ENCODE measurements around the gene CES4A. TPM values are rescaled to one million over a fixed set of nuclear protein-coding genes. Genes with fewer than 3 reads are reported as not detected.
A peak's percentile ranks its signal among the peaks of the same experiment; 100 is the strongest.

CES4A gene
- total RNA-seq, 1 experiment from 2014 or later: 0.15 TPM

DNA sequence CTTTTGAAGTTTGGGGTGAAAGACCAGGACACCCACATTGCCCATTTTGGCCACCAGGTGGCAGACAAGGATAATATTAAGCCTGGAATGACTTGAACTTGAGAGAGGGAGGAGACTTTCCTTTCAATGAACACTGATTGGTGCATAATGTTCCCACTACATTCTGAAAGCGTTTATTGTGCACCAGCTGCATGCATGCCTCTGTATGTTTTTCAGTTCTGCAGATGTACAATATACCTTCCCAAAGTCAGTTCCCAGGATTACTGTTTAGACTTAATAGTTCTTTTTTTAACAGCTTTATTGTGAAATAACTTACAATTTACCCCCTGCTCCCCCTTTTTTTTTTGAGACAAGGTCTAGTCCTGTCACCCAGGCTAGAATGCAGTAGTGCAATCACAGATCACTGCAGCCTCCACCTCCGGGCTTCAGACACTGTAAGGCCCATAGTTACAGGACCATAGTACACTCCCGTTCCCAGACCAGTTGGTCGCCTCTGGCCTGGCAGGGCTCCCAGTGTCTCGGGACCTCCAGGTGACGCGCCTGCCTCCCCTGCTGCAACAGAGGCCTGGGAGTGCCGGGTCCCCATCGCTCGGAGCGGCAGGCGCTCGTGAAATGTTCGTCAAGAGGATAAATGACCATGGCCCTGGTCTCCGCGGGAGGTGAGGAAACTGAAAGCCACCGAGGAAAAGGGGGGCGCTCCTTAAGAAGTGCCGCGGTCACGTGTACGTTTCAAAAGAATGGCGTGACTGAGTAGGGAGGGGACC, 40.9 kb upstream of the CES4A start:
- CTCF ChIA-PET: interaction anchor here (0.5 to 1.0 kb wide), 2 partner anchors 80 to 208 kb away, joined by 3 to 11 read pairs; no protein-coding TSS in a partner anchor
- TF ChIP-seq CTCF (conservative IDR thresholded peaks at IDR 0.05; ENCODE audit: low read depth, low read length) (peak; percentile 94), EZH2 (IDR thresholded peaks at IDR 0.05; ENCODE audit: borderline replicate concordance, low read depth, low read length, poor library complexity, severe bottlenecking) (no peak)

DNA sequence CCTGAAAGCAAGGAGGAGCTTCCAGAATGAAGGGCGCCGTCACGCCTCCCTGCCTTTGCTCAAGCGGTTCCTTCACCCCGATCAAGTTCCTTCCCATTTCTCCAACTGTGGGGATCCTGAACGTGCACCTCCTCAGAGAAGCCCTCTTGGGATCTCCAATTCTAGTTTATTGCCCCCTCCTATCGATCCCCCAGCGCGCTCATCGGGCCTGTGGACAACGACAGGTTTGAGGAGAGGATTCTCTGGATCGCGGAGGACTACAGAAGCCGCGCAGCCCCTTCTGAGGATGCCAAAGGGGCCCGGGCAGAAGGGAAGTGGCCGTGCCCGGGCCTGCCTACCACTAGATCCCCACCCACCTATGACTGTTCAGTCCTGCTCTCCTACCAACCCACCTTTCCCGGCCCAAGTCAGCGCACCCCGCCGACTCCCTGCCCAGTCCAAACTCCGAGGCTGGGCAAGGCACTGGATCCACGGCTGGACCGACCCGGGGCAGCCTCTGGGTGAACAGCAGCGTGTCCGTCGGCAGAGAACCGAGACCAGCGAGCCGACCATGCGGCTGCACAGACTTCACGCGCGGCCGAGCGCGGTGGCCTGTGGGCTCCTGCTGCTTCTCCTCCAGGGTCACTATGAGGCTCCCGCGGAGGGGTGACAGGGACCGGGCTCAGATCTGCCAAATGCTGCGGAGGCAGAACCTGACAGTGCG, 40.1 kb upstream of the CES4A start:
- peaks cover 7% of the 10 kb centered on the region for H3K9me3 ChIP-seq (ENCODE audit: low read depth, low read length, poor library complexity, severe bottlenecking)
- peak overlapping the region; percentile 52 for H3K4me3 ChIP-seq (ENCODE audit: low read depth, low read length, poor library complexity, severe bottlenecking)
- CTCF ChIA-PET: no interaction called here
- peaks cover 3% of the 10 kb centered on the region for H3K36me3 ChIP-seq (ENCODE audit: insufficient read depth, low read length, poor library complexity, severe bottlenecking)
- no peak overlapping the region for H3K27ac ChIP-seq (ENCODE audit: low read depth, low read length, poor library complexity, severe bottlenecking)
- TF ChIP-seq EZH2 (IDR thresholded peaks at IDR 0.05; ENCODE audit: borderline replicate concordance, low read depth, low read length, poor library complexity, severe bottlenecking): no peak
- TF ChIP-seq CTCF (conservative IDR thresholded peaks at IDR 0.05; ENCODE audit: low read depth, low read length): no peak
- no peaks in the 10 kb centered on the region for H3K27me3 ChIP-seq (replicated peaks; ENCODE audit: insufficient read depth, low read depth, low read length, poor library complexity)
- intact Hi-C loops (cut with micrococcal nuclease; ENCODE audit: unreplicated experiment): loop anchor here (5.0 kb wide), 1 partner anchor 51 kb away; no protein-coding TSS in a partner anchor
- BruUV-seq (replicated peaks): no TSS peak
- no peak for DNase-seq (ENCODE audit: low spot score)
- H3K4me1 ChIP-seq (ENCODE audit: insufficient read depth, low read length, poor library complexity, severe bottlenecking): no peaks in the 10 kb centered on the region
- POLR2A ChIA-PET (ENCODE audit: low non-redundant PET): no interaction called here

More for the DNA sequence above, 40.9 kb upstream of the CES4A start:
- no TSS peak for BruUV-seq (replicated peaks)
- peaks cover 7% of the 10 kb centered on the region for H3K9me3 ChIP-seq (ENCODE audit: low read depth, low read length, poor library complexity, severe bottlenecking)
- peaks cover 10% of the 10 kb centered on the region for H3K36me3 ChIP-seq (ENCODE audit: insufficient read depth, low read length, poor library complexity, severe bottlenecking)
- intact Hi-C loops (cut with micrococcal nuclease; ENCODE audit: unreplicated experiment): loop anchor here (5.0 kb wide), 1 partner anchor 50 kb away; no protein-coding TSS in a partner anchor
- POLR2A ChIA-PET (ENCODE audit: low non-redundant PET): no interaction called here
- H3K4me3 ChIP-seq (ENCODE audit: low read depth, low read length, poor library complexity, severe bottlenecking): peak overlapping the region; percentile 52
- no peak overlapping the region for H3K27ac ChIP-seq (ENCODE audit: low read depth, low read length, poor library complexity, severe bottlenecking)
- peak; percentile 92 for DNase-seq (ENCODE audit: low spot score)
- no peaks in the 10 kb centered on the region for H3K4me1 ChIP-seq (ENCODE audit: insufficient read depth, low read length, poor library complexity, severe bottlenecking)
- no peaks in the 10 kb centered on the region for H3K27me3 ChIP-seq (replicated peaks; ENCODE audit: insufficient read depth, low read depth, low read length, poor library complexity)

GRCh38 chr16:66948837-66949225, 39.6 kb upstream of the CES4A start:
- no TSS peak for BruUV-seq (replicated peaks)
- ChIA-PET POLR2A (ENCODE audit: low non-redundant PET) (no interaction called here), CTCF (no interaction called here)
- Histone ChIP-seq H3K36me3 (ENCODE audit: insufficient read depth, low read length, poor library complexity, severe bottlenecking) (no peaks in the 10 kb centered on the region), H3K9me3 (ENCODE audit: low read depth, low read length, poor library complexity, severe bottlenecking) (peaks cover 7% of the 10 kb centered on the region), H3K27me3 (replicated peaks; ENCODE audit: insufficient read depth, low read depth, low read length, poor library complexity) (no peaks in the 10 kb centered on the region), H3K27ac (ENCODE audit: low read depth, low read length, poor library complexity, severe bottlenecking) (no peak overlapping the region), H3K4me3 (ENCODE audit: low read depth, low read length, poor library complexity, severe bottlenecking) (no peak overlapping the region), H3K4me1 (ENCODE audit: insufficient read depth, low read length, poor library complexity, severe bottlenecking) (no peaks in the 10 kb centered on the region)
- TF ChIP-seq EZH2 (IDR thresholded peaks at IDR 0.05; ENCODE audit: borderline replicate concordance, low read depth, low read length, poor library complexity, severe bottlenecking) (no peak), CTCF (conservative IDR thresholded peaks at IDR 0.05; ENCODE audit: low read depth, low read length) (no peak)
- intact Hi-C loops (cut with micrococcal nuclease; ENCODE audit: unreplicated experiment): loop anchor here (5.0 kb wide), 1 partner anchor 52 kb away; no protein-coding TSS in a partner anchor
- no peak for DNase-seq (ENCODE audit: low spot score)
